Measurements from ENCODE around the gene MYO1H. TPM values are rescaled to one million over a fixed set of nuclear protein-coding genes. Genes with fewer than 3 reads are reported as not detected.
A peak's percentile ranks its signal among the peaks of the same experiment; 100 is the strongest.

The MYO1H gene
- total RNA-seq, 1 experiment from 2014 or later: not detected

- Mint-ChIP-seq H3K4me1 (ENCODE audit: insufficient read depth, unreplicated experiment) (peaks cover under 1% of the 10 kb centered on the region), H3K36me3 (ENCODE audit: insufficient read depth, unreplicated experiment) (peaks cover 6% of the 10 kb centered on the region), H3K9me3 (ENCODE audit: unreplicated experiment) (no peaks in the 10 kb centered on the region), H3K27me3 (ENCODE audit: insufficient read depth, unreplicated experiment) (peaks cover 61% of the 10 kb centered on the region), H3K27ac (ENCODE audit: low read depth, unreplicated experiment) (no peak overlapping the region), H3K4me3 (ENCODE audit: unreplicated experiment) (no peak overlapping the region)
- DNase-seq (ENCODE audit: unreplicated experiment): no peak
- ChIA-PET POLR2A (no interaction called here), CTCF (interaction anchor here (1.0 kb wide), 1 partner anchor 43 kb away, joined by 3 read pairs; no protein-coding TSS in a partner anchor)
- intact Hi-C loops (cut with micrococcal nuclease): no loop called here
- TF ChIP-seq CTCF (IDR thresholded peaks at IDR 0.05; ENCODE audit: unreplicated experiment): no peak
- BruUV-seq (replicated peaks): no TSS peak
These were observed 40.6 kb upstream of the MYO1H start for GRCh38 chr12:109307051-109307450.

- no peak for DNase-seq (ENCODE audit: unreplicated experiment)
- no TSS peak for BruUV-seq (replicated peaks)
- intact Hi-C loops (cut with micrococcal nuclease): no loop called here
- Mint-ChIP-seq H3K4me1 (ENCODE audit: insufficient read depth, unreplicated experiment) (no peaks in the 10 kb centered on the region), H3K27me3 (ENCODE audit: insufficient read depth, unreplicated experiment) (peaks cover 60% of the 10 kb centered on the region), H3K36me3 (ENCODE audit: insufficient read depth, unreplicated experiment) (peaks cover 6% of the 10 kb centered on the region), H3K27ac (ENCODE audit: low read depth, unreplicated experiment) (no peak within 1 kb of the TSS), H3K9me3 (ENCODE audit: unreplicated experiment) (no peaks in the 10 kb centered on the region), H3K4me3 (ENCODE audit: unreplicated experiment) (peak within 1 kb of the TSS; percentile 73)
- TF ChIP-seq CTCF (IDR thresholded peaks at IDR 0.05; ENCODE audit: unreplicated experiment): no peak
- ChIA-PET POLR2A (interaction anchor here (1.5 kb wide), 1 partner anchor 63 kb away, joined by 3 read pairs; no protein-coding TSS in a partner anchor), CTCF (no interaction called here)
These were observed 38.9 kb upstream of the MYO1H start, which contains the start of gene FOXN4 for GRCh38 chr12:109308534-109309380. TSS of gene FOXN4 (minus strand) at chr12:109309284. CDS start at chr12:109308321, 963 bp downstream.

- DNase-seq (ENCODE audit: unreplicated experiment): peak; percentile 18
- Mint-ChIP-seq H3K4me1 (ENCODE audit: insufficient read depth, unreplicated experiment) (no peaks in the 10 kb centered on the region), H3K27me3 (ENCODE audit: insufficient read depth, unreplicated experiment) (peaks cover 57% of the 10 kb centered on the region), H3K27ac (ENCODE audit: low read depth, unreplicated experiment) (no peak overlapping the region), H3K4me3 (ENCODE audit: unreplicated experiment) (peak overlapping the region; percentile 73), H3K9me3 (ENCODE audit: unreplicated experiment) (no peaks in the 10 kb centered on the region), H3K36me3 (ENCODE audit: insufficient read depth, unreplicated experiment) (peaks cover 6% of the 10 kb centered on the region)
- no peak for TF ChIP-seq CTCF (IDR thresholded peaks at IDR 0.05; ENCODE audit: unreplicated experiment)
- intact Hi-C loops (cut with micrococcal nuclease): no loop called here
- POLR2A ChIA-PET: no interaction called here
- CTCF ChIA-PET: no interaction called here
- BruUV-seq (replicated peaks): no TSS peak
These were observed 38.1 kb upstream of the MYO1H start for GRCh38 chr12:109309381-109310246.

Measured in MCF 10A (cell line).